T-cell (primary cell): ENCODE data around the gene ADRA2B. TPM values are rescaled to one million over a fixed set of nuclear protein-coding genes. Genes with fewer than 3 reads are reported as not detected.
A peak's percentile ranks its signal among the peaks of the same experiment; 100 is the strongest.

Experiments used
- ATAC-seq, 4 experiments: fragments of 200-7000 bp in 3 of 4; fragments of 150-1000 bp in 1 of 4; cut with Tn5 transposase; replicated peaks in 1 of 4; 1 replicate in 3 of 4; 2 replicates in 1 of 4; pipeline ENCODE4 v1.10.0; 2021; ENCODE audit warnings: moderate library complexity in 3 of 4, mild to moderate bottlenecking in 2 of 4, moderate number of reproducible peaks in 1 of 4
- CTCF ChIA-PET, 2 donors: fragments of 300-600 bp; sonication (Branson Sonifier 250); formaldehyde crosslinking; loops; one replicate each; lab custom pipeline; 2022; ENCODE audit warnings: antibody characterized with exemption in 2 of 2; lab: Charles Lee
- POLR2A ChIA-PET, 2 donors: fragments of 300-600 bp; sonication (Branson Sonifier 250); formaldehyde crosslinking; loops; one replicate each; lab custom pipeline; 2022; ENCODE audit warnings: antibody characterized with exemption in 2 of 2; lab: Charles Lee
- DNase-seq, 35 experiments: peaks; one replicate each; pipeline versions ENCODE4 v3.0.0 to v3.0.0-alpha.2; 2013 to 2023
- H3K27ac ChIP-seq: one replicate; pipeline ENCODE4 v1.5.1; 2013; ENCODE audit warnings: low read length
- H3K27me3 ChIP-seq, 2 experiments: replicated peaks in 1 of 2; 1 replicate in 1 of 2; 2 replicates in 1 of 2; pipeline versions ENCODE4 v1.6.1 to v1.7.0; 2013; ENCODE audit warnings: low read length in 1 of 2, mixed read lengths in 1 of 2; ENCODE audit not compliant: control insufficient read depth in 2 of 2, insufficient read depth in 2 of 2; ENCODE audit errors: extremely low read depth in 1 of 2
- H3K36me3 ChIP-seq, 2 donors: 1 replicate in 1 of 2; 2 replicates in 1 of 2; pipeline versions ENCODE4 v1.6.1 to v1.7.0; 2013; ENCODE audit warnings: low read length in 1 of 2; ENCODE audit not compliant: control insufficient read depth in 2 of 2, insufficient read depth in 1 of 2; ENCODE audit errors: extremely low read depth in 1 of 2
- H3K4me1 ChIP-seq, 2 experiments: 1 replicate in 1 of 2; 2 replicates in 1 of 2; pipeline versions ENCODE4 v1.6.1 to v1.7.0; 2013; ENCODE audit warnings: low read length in 2 of 2, mixed read lengths in 1 of 2; ENCODE audit not compliant: insufficient read depth in 2 of 2, control insufficient read depth in 1 of 2; ENCODE audit errors: extremely low read depth in 1 of 2
- H3K4me3 ChIP-seq, 2 donors: 1 replicate in 1 of 2; 2 replicates in 1 of 2; pipeline versions ENCODE4 v1.5.1 to v1.7.0; 2013; ENCODE audit warnings: mild to moderate bottlenecking in 2 of 2, low read length in 1 of 2, moderate library complexity in 1 of 2; ENCODE audit not compliant: control insufficient read depth in 1 of 2; ENCODE audit errors: extremely low read depth in 1 of 2
- H3K9me3 ChIP-seq: 2 replicates; pipeline ENCODE4 v1.7.0; 2013
- H3K27ac Mint-ChIP-seq, 2 donors: one replicate each; pipeline ENCODE4 v1.8.0; 2020 to 2021; ENCODE audit warnings: mild to moderate bottlenecking in 2 of 2, mixed read lengths in 2 of 2
- H3K27me3 Mint-ChIP-seq, 2 donors: one replicate each; pipeline ENCODE4 v1.8.0; 2021 to 2022; ENCODE audit warnings: mixed read lengths in 2 of 2
- H3K36me3 Mint-ChIP-seq: one replicate; pipeline ENCODE4 v1.8.0; 2021; ENCODE audit warnings: mixed read lengths
- H3K4me1 Mint-ChIP-seq, 3 donors: one replicate each; pipeline ENCODE4 v1.8.0; 2020 to 2022; ENCODE audit warnings: mixed read lengths in 3 of 3, mild to moderate bottlenecking in 1 of 3
- H3K4me3 Mint-ChIP-seq, 3 donors: one replicate each; pipeline ENCODE4 v1.8.0; 2020 to 2022; ENCODE audit warnings: mild to moderate bottlenecking in 3 of 3, mixed read lengths in 3 of 3, moderate library complexity in 3 of 3
- H3K9me3 Mint-ChIP-seq, 3 donors: one replicate each; pipeline ENCODE4 v1.8.0; 2020 to 2022; ENCODE audit warnings: mixed read lengths in 3 of 3
- whole genome bisulfite sequencing: methylation state at CpG from one replicate; pipeline ENCODE4 v1.1.5; 2013; ENCODE audit warnings: missing lambda C conversion rate; ENCODE audit not compliant: insufficient coverage; 5-methylcytosine and 5-hydroxymethylcytosine counted together
- total RNA-seq, 35 experiments: library from RNA in 6 of 35; stranded (reverse) in 6 of 35; fragments of 120-200 nt in 1 of 35; gene quantifications; one replicate each; pipeline versions ENCODE4 v1.2.1 to v1.2.4 and lab custom pipeline; 2013 to 2026

Gene ADRA2B
- total RNA-seq, 5 donors from 2014 or later (not counting 1 experiment from before 2014, with no cell fraction given) = 0.13 to 0.77 (median 0.18) TPM

DNA sequence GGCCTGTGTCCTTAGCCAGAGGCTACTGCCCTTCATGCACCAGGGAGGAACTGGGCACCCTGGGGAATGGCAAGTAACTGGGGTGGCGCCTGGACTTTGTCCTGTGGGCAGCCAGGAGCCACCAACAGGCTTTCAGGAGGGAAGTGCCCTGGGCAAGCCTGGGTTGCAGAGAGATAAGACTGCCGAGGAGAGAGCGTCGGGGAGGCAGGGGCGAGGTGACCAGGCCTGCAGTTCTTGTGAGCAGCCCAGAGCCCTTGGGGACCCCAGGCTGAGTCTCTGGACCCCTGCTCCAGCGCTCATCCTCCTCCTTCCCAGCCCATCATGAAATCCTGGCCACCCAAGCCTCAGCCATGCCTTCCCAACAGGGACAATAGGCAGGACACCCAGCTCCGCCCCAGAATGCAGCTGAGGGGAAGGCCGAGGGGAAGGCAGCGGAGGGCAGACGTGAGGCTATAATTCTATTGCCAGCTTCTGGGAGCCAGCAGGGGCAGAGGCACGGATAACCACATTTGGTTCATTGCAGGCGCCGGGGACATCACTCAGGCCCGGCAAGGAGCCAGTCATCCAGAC is 25.1 kb downstream of the ADRA2B start:
- peaks cover 0 to 38% of the 10 kb centered on the region in 2 experiments for H3K27me3 ChIP-seq
- ChIA-PET CTCF (no interaction called here), POLR2A (no interaction called here)
- Mint-ChIP-seq H3K27me3 (peaks cover 0 to 3% of the 10 kb centered on the region in 2 donors), H3K4me1 (no peaks in the 10 kb centered on the region), H3K4me3 (no peak overlapping the region), H3K36me3 (no peaks in the 10 kb centered on the region), H3K27ac (no peak overlapping the region), H3K9me3 (peaks cover 0 to 4% (median 4%) of the 10 kb centered on the region in 3 donors)
- no peak overlapping the region for H3K4me3 ChIP-seq
- H3K27ac ChIP-seq = no peak overlapping the region
- no peaks in the 10 kb centered on the region for H3K9me3 ChIP-seq
- no peaks in the 10 kb centered on the region for H3K36me3 ChIP-seq
- 88% methylated on average over 14 of the region's 14 CpGs for WGBS
- DNase-seq = peak in 1 of 35 experiments; percentile 1
- no peak for ATAC-seq
- H3K4me1 ChIP-seq = no peaks in the 10 kb centered on the region

DNA sequence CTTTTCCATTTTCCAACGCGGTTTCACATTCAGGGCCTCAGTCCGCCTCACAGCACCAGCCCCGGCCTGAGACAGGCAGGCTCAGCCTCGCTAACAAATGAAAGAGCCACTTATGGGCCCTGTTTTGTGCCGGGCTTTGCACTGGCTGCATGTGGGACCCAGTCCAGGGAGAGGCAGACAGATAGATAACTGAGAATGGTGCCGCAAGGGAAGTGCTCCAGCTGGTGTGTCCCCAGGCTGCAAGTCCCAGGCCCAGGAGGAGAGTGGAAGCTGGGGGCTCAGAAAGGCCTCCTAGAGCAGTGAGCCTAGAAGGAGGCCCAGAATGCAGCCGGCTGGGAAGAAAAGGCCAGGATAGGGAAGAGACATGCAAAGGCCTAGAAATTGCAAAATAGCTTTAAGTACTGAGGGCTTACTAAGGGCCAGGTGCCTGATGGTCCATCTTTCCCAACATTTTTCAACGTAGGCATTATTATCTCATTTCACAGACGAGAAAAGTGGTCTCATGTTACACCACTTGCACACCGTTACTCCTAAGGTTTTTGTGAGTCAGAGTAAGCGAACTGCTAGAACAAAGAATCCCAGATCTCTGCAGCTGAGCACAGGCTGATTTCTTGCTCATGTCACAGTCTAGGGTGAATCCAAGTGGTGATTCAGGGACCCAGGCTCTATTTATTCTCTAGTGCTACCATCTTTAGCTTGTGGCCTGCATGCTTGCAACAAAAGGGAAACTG is 26.0 kb downstream of the ADRA2B start:
- DNase-seq = peak in 1 of 35 experiments; percentile 3
- no peaks in the 10 kb centered on the region for H3K4me1 Mint-ChIP-seq
- POLR2A ChIA-PET = no interaction called here
- Histone ChIP-seq H3K27ac (no peak overlapping the region), H3K4me1 (no peaks in the 10 kb centered on the region), H3K27me3 (peaks cover 0 to 40% of the 10 kb centered on the region in 2 experiments), H3K36me3 (no peaks in the 10 kb centered on the region), H3K9me3 (no peaks in the 10 kb centered on the region), H3K4me3 (no peak overlapping the region)
- H3K9me3 Mint-ChIP-seq = peaks cover 0 to 4% (median 4%) of the 10 kb centered on the region in 3 donors
- H3K27me3 Mint-ChIP-seq = peaks cover 0 to 6% of the 10 kb centered on the region in 2 donors
- WGBS = 90% methylated on average over 9 of the region's 12 CpGs
- no peak overlapping the region for H3K4me3 Mint-ChIP-seq
- no peak overlapping the region for H3K27ac Mint-ChIP-seq
- CTCF ChIA-PET = no interaction called here
- no peaks in the 10 kb centered on the region for H3K36me3 Mint-ChIP-seq
- no peak for ATAC-seq

DNA sequence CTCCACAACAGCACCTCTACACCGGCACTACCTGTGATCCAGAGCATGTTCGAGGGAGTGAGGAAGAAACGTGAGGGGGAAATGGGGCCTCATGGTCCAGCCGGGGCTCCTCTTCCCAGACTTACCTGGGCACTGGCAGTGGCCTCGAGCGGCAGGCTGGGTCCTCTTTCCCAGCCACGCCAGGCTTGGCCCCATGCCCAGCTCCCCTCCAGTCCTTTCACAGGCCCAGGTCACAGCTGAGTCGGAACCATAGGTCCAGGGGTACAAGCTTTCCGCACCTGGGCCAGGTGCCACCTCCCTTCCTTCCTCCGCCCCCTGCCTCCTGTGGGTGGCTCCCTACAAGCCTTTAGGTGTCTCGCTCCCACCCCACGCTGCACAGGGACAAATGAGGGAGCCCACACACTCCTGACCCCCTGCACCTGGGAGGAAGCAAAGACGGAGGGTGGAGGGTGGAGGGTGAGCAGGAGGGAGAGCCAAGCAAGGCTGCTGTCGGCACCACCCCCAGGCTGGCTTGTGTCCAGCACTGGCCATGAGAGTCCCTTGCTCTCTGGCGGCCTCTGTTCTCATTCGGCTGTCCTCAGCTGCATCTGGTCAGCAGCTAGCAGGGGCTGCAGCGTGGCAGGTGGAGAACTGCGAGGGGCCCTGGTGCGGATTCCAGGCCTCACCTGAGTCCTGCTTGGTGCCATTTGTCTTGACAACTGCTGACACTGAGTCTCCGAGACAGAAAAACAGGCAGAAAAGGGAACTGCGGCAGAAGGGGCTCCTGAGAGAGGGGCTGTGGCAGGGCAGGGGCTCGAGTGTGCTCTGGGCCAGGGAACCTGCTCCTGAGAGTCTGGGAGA is 26.8 kb downstream of the ADRA2B start:
- no peaks in the 10 kb centered on the region for H3K36me3 ChIP-seq
- no peak overlapping the region for H3K4me3 ChIP-seq
- H3K4me1 Mint-ChIP-seq = no peaks in the 10 kb centered on the region
- H3K27ac Mint-ChIP-seq = no peak overlapping the region
- 88% methylated on average over 16 of the region's 22 CpGs for WGBS
- no peaks in the 10 kb centered on the region for H3K4me1 ChIP-seq
- H3K27ac ChIP-seq = no peak overlapping the region
- H3K27me3 Mint-ChIP-seq = peaks cover 0 to 8% of the 10 kb centered on the region in 2 donors
- POLR2A ChIA-PET = no interaction called here
- ATAC-seq (no peak), DNase-seq (peak in 2 of 35 experiments; percentile 11 to 14)
- peaks cover 0 to 4% (median 4%) of the 10 kb centered on the region in 3 donors for H3K9me3 Mint-ChIP-seq
- H3K9me3 ChIP-seq = no peaks in the 10 kb centered on the region
- no peaks in the 10 kb centered on the region for H3K36me3 Mint-ChIP-seq
- no peak overlapping the region for H3K4me3 Mint-ChIP-seq
- peaks cover 0 to 44% of the 10 kb centered on the region in 2 experiments for H3K27me3 ChIP-seq
- CTCF ChIA-PET = no interaction called here

DNA sequence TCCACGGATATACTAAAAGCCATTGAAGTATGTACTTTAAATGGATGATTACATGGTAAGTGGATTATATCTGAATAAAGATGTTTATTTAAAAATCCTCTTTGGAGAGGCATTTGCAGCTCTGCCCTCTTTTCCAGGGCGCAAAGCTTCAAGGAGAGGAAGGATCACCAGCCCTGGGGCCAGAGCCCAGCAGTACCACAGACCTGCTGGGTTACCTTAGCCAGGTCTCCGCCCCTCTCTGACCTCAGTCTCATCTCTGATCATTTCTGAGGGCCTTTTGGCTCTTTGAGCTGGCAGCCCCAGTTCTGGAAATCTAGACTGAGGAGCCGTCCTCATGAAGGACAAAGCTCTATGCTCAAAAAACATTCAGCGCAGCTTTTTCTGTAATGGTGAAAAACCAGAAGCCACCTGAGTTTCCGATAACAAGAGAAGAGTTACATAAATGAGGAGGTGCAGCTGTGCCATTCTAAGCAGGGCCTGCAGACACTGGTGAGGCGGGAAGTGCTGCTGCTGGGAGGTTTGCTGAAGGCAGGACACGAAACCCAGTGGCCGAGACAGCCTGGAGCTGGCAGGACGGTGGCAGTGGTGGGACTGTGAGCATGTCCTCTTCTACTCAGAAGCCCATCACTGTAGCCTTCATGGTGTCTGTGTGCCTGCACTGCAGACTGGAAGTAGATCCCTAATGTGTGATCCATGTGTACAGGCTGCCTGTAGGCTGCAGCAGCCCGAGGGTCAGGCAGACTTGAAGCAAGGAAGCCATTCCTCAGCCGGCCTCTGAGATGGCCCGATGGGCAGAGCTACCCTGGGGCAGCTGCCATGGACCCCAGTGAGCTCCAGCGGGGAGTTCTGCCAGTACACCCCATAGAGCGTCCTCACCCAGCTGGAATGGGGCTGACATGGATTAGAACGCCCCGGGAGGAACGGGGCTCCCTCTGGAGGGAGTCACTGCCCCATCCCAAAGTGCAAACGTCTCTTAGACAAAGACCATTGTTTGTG is 27.7 kb downstream of the ADRA2B start:
- WGBS = 83% methylated on average over 16 of the region's 19 CpGs
- no peaks in the 10 kb centered on the region for H3K36me3 Mint-ChIP-seq

DNA sequence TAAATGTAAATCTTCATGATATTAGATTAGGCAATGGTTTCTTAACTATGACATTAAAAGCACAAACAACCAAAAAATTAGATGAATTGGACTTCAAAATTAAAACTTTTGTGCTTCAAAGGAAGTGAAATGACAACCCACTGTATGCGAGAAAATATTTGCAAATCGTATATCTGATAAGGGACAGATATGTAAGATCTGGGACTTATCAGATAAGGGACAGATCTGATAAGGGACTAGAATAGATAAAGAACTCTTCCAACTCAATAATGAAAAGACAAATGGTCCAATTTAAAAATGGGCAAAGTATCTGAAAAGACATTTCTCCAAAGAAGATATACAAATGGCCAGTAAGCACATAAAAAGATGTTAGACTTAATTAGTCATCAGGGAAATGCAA is 29.2 kb downstream of the ADRA2B start:
- Mint-ChIP-seq H3K4me3 (no peak overlapping the region), H3K27me3 (peaks cover 5 to 13% of the 10 kb centered on the region in 2 donors), H3K27ac (no peak overlapping the region), H3K9me3 (peaks cover 0 to 4% (median 4%) of the 10 kb centered on the region in 3 donors), H3K36me3 (no peaks in the 10 kb centered on the region), H3K4me1 (no peaks in the 10 kb centered on the region)
- H3K27ac ChIP-seq = no peak overlapping the region
- ChIA-PET CTCF (no interaction called here), POLR2A (no interaction called here)
- no CpG with 5 or more reads among the region's 2 CpGs for WGBS
- H3K4me3 ChIP-seq = no peak overlapping the region
- ATAC-seq (no peak), DNase-seq (no peak)
- peaks cover 0 to 59% of the 10 kb centered on the region in 2 experiments for H3K27me3 ChIP-seq
- no peaks in the 10 kb centered on the region for H3K9me3 ChIP-seq
- H3K4me1 ChIP-seq = no peaks in the 10 kb centered on the region
- no peaks in the 10 kb centered on the region for H3K36me3 ChIP-seq

More for the DNA sequence above, 27.7 kb downstream of the ADRA2B start:
- peaks cover 0 to 53% of the 10 kb centered on the region in 2 experiments for H3K27me3 ChIP-seq
- H3K27me3 Mint-ChIP-seq = peaks cover 3 to 11% of the 10 kb centered on the region in 2 donors
- H3K4me1 Mint-ChIP-seq = no peaks in the 10 kb centered on the region
- CTCF ChIA-PET = no interaction called here
- no peak overlapping the region for H3K27ac Mint-ChIP-seq
- H3K4me3 Mint-ChIP-seq = no peak overlapping the region
- no peak overlapping the region for H3K27ac ChIP-seq
- H3K4me1 ChIP-seq = no peaks in the 10 kb centered on the region
- H3K9me3 Mint-ChIP-seq = peaks cover 0 to 4% (median 4%) of the 10 kb centered on the region in 3 donors
- H3K9me3 ChIP-seq = no peaks in the 10 kb centered on the region
- no peak for ATAC-seq
- no peak overlapping the region for H3K4me3 ChIP-seq
- POLR2A ChIA-PET = no interaction called here
- no peaks in the 10 kb centered on the region for H3K36me3 ChIP-seq
- DNase-seq = peak in 3 of 35 experiments; percentile 3 to 19 (median 4)
